Psoas muscle (tissue), 8 donors: ENCODE measurements around the gene RAD23B. TPM values are rescaled to one million over a fixed set of nuclear protein-coding genes. Genes with fewer than 3 reads are reported as not detected.
"Not testable (repeated sequence)": the region's sequence is repeated elsewhere in the genome, so short reads cannot be mapped to it uniquely, and the experiment has no call there.

Source experiments
- ATAC-seq, 4 donors: fragments of 200-7000 bp; cut with Tn5 transposase; one replicate each; pipeline ENCODE4 v1.9.1; 2020; ENCODE audit warnings: moderate library complexity in 3 of 4, mild to moderate bottlenecking in 2 of 4
- DNase-seq, 2 donors: peaks; one replicate each; pipeline ENCODE4 v3.0.0-alpha.2; 2020
- H3K27ac ChIP-seq: fragments of 200-600 bp; one replicate; pipeline ENCODE4 v1.8.0; 2022
- H3K27me3 ChIP-seq, 3 donors: fragments of 200-600 bp in 1 of 3; one replicate each; pipeline versions ENCODE4 v1.6.1 to v1.8.0; 2013 to 2022; ENCODE audit warnings: low read length in 2 of 3, mild to moderate bottlenecking in 2 of 3, moderate library complexity in 1 of 3; ENCODE audit not compliant: insufficient read depth in 3 of 3
- H3K36me3 ChIP-seq, 2 donors: fragments of 200-600 bp in 1 of 2; one replicate each; pipeline versions ENCODE4 v1.6.1 to v1.8.0; 2013 to 2022; ENCODE audit warnings: low read depth in 1 of 2, mild to moderate bottlenecking in 1 of 2, moderate library complexity in 1 of 2; ENCODE audit not compliant: insufficient read depth in 1 of 2
- H3K4me1 ChIP-seq: fragments of 200-600 bp; one replicate; pipeline ENCODE4 v1.8.0; 2022
- H3K4me3 ChIP-seq: fragments of 200-600 bp; one replicate; pipeline ENCODE4 v1.8.0; 2022; ENCODE audit warnings: mild to moderate bottlenecking
- H3K9me3 ChIP-seq: fragments of 200-600 bp; one replicate; pipeline ENCODE4 v1.8.0; 2022
- CTCF ChIP-seq: fragments of 200-600 bp; IDR thresholded peaks from one replicate; pipeline ENCODE4 v1.8.0; 2022; ENCODE audit warnings: antibody characterized with exemption
- WGBS, 3 donors: extraction: QIAGEN DNeasy Blood & Tissue Kit; methylation state at CpG; one replicate each; pipeline versions ENCODE4 v1.1.6 to v1.1.7; 2013; 5-methylcytosine and 5-hydroxymethylcytosine counted together
- intact Hi-C, 2 donors: fragments of 100-400 bp; cut with DNase I; formaldehyde crosslinking; loops; one replicate each; pipeline versions ENCODE4 v1.11.0 to v1.14.2; 2022
- polyA plus RNA-seq, 3 donors: library from polyadenylated mRNA; stranded (reverse); fragments of 200-250 nt; gene quantifications; one replicate each; pipeline ENCODE4 v1.2.3, GENCODE V29; 2013
- total RNA-seq, 4 donors: library from RNA; stranded (reverse); fragmentation: NEBNext Ultra II Directional in 2 of 4; extraction: Animal tissue kit (Norgen Biotek cat#: 25700) in 2 of 4; gene quantifications; one replicate each; pipeline versions ENCODE4 v1.2.1 to v1.2.4, GENCODE V29; 2021 to 2023
- donor health status: healthy with polysubstance abuse.
- donor health status: DM: no; HTN: no; CAD: no; lungs with moderate emphysema.
- donor health status: Bipolar disorder and iron deficiency.
- donor health status: healthy.
- donor health status: DM: yes; HTN: yes; CAD: no.
- donor health status: DM: no; HTN: no; CAD: no.
- donor health status: DM: no; HTN: no; CAD: no.
- donor health status: DM: yes; HTN: yes; CAD: no.

The RAD23B gene
- total and polyA plus RNA-seq, 7 donors = 126 to 283 (median 225) TPM

DNA sequence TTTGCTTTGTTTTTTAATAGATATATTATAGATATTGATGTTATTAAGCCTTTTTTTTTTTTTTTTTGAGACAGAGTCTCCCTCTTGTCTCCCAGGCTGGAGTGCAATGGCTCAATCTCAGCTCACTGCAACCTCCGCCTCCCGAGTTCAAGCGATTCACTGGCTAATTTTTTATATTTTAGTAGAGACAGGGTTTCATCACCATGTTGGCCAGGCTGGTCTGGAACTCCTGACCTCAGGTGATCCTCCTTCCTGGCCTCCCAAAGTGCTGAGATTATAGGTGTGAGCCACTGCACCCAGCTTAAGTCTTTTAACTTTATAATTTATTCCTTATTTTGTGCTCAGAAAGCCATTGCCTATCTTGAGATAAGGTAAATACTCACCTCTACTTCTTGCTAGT lies 24.2 kb upstream of the RAD23B start:
- no peak for ATAC-seq
- intact Hi-C loops = no loop called here
- WGBS, 3 donors = 90 to 96% (median 94%) methylated on average over 3 of the region's 3 CpGs

GRCh38 chr9:107259751-107260313 lies 23.2 kb upstream of the RAD23B start:
- 90 to 93% (median 91%) methylated on average over 13 of the region's 13 CpGs for WGBS, 3 donors
- H3K4me1 ChIP-seq, H3K27ac ChIP-seq, ATAC-seq, DNase-seq, H3K27me3 ChIP-seq, H3K36me3 ChIP-seq, H3K4me3 ChIP-seq, intact Hi-C loops, H3K9me3 ChIP-seq: not testable (repeated sequence)

More for the DNA sequence above, 24.2 kb upstream of the RAD23B start:
- H3K4me1 ChIP-seq = no peaks in the 10 kb centered on the region
- H3K4me3 ChIP-seq = no peak overlapping the region
- no peaks in the 10 kb centered on the region for H3K36me3 ChIP-seq
- no peaks in the 10 kb centered on the region for H3K9me3 ChIP-seq
- no peaks in the 10 kb centered on the region for H3K27me3 ChIP-seq
- no peak for TF ChIP-seq CTCF
- no peak for DNase-seq
- H3K27ac ChIP-seq = no peak overlapping the region

DNA sequence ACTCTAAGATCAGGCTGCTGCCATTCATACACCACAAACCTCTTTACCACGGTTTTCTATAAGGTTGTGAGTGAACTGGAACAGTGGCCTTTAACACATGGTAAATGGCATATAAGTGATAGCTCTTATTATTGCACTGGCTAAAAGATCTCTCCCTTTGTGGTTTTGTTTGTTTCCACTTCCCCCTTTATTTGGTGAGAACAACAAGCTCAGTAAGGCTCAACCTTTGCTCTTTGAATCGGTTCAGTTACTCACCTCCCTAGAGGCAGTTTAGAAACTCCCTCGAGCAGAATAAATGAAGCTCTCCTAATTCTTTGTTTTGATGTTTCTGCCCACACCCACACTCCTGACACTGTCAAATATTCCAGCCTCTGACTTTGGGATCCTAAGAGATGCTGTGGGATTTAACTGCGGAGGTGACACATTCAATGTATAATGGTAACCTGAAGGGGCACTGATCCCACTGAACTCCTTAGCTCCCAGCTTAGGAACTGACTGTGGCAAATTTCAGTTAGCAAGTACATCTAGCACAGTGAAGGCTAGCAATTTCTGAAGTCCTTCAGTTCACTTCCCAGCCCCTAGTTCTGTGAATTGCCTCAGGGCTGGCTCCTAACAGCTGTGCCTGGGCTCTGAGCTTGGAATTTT lies 22.5 kb upstream of the RAD23B start:
- Histone ChIP-seq H3K4me3 (no peak overlapping the region), H3K27me3 (no peaks in the 10 kb centered on the region), H3K27ac (no peak overlapping the region), H3K4me1 (no peaks in the 10 kb centered on the region), H3K36me3 (no peaks in the 10 kb centered on the region), H3K9me3 (peaks cover 4% of the 10 kb centered on the region)
- no peak for TF ChIP-seq CTCF
- 44 to 55% (median 52%) methylated on average over 4 of the region's 4 CpGs for WGBS, 3 donors
- intact Hi-C loops = no loop called here
- no peak for DNase-seq
- ATAC-seq = no peak

GRCh38 chr9:107261106-107261505 lies 22.0 kb upstream of the RAD23B start:
- H3K36me3 ChIP-seq = no peaks in the 10 kb centered on the region
- no peaks in the 10 kb centered on the region for H3K27me3 ChIP-seq
- peaks cover 8% of the 10 kb centered on the region for H3K9me3 ChIP-seq
- no peak overlapping the region for H3K4me3 ChIP-seq
- intact Hi-C loops = no loop called here
- no peak for DNase-seq
- H3K27ac ChIP-seq = no peak overlapping the region
- WGBS, 3 donors = 67 to 85% (median 78%) methylated on average over 5 of the region's 5 CpGs
- no peak for TF ChIP-seq CTCF
- H3K4me1 ChIP-seq = no peaks in the 10 kb centered on the region
- ATAC-seq = no peak

GRCh38 chr9:107263289-107263688 lies 19.8 kb upstream of the RAD23B start:
- DNase-seq (no peak), ATAC-seq (no peak)
- H3K36me3 ChIP-seq = no peaks in the 10 kb centered on the region
- no peaks in the 10 kb centered on the region for H3K4me1 ChIP-seq
- H3K9me3 ChIP-seq = peaks cover 8% of the 10 kb centered on the region
- no peaks in the 10 kb centered on the region for H3K27me3 ChIP-seq
- H3K27ac ChIP-seq = no peak overlapping the region
- TF ChIP-seq CTCF = no peak
- intact Hi-C loops = no loop called here
- WGBS, 3 donors = 76 to 91% (median 90%) methylated on average over 2 of the region's 2 CpGs
- H3K4me3 ChIP-seq = no peak overlapping the region
